HG03439 (cell line): ENCODE data around the gene GNE.
A peak's percentile ranks its signal among the peaks of the same experiment; 100 is the strongest.
"Not testable (repeated sequence)": the region's sequence is repeated elsewhere in the genome, so short reads cannot be mapped to it uniquely, and the experiment has no call there.

Experiments used
- ATAC-seq: cut with Tn5 transposase; IDR thresholded peaks from one replicate; pipeline ENCODE4 v1.9.1; 2021; ENCODE audit warnings: mild to moderate bottlenecking, moderate library complexity; ENCODE audit not compliant: unreplicated experiment

GNE gene

GRCh38 chr9:36211510-36211909, 46.7 kb downstream of the GNE start:
- no peak for ATAC-seq

- ATAC-seq, result no peak
Observed at GRCh38 chr9:36210722-36211121, 47.5 kb downstream of the GNE start.

- no peak for ATAC-seq
Observed at GRCh38 chr9:36208521-36209253, 49.6 kb downstream of the GNE start.

- ATAC-seq, result no peak
Observed at GRCh38 chr9:36207546-36208012, 50.7 kb downstream of the GNE start.

GRCh38 chr9:36207016-36207415, 51.2 kb downstream of the GNE start:
- no peak for ATAC-seq

- no peak for ATAC-seq
Observed at GRCh38 chr9:36204906-36205547, 53.2 kb downstream of the GNE start.

GRCh38 chr9:36194326-36195000, 63.8 kb downstream of the GNE start:
- ATAC-seq, result no peak

GRCh38 chr9:36193023-36193422, 65.2 kb downstream of the GNE start:
- ATAC-seq, result no peak

- ATAC-seq, result no peak
Observed at GRCh38 chr9:36192196-36192595, 66.1 kb downstream of the GNE start.

GRCh38 chr9:36191686-36192085, 66.6 kb downstream of the GNE start:
- no peak for ATAC-seq

GRCh38 chr9:36191290-36191645, 67.0 kb downstream of the GNE start:
- peak; percentile 11 for ATAC-seq

- ATAC-seq, result peak; percentile 97
Observed at GRCh38 chr9:36190388-36191289, 67.6 kb downstream of the GNE start, which contains the start of gene CLTA. CLTA (plus strand) TSS chr9:36190921; CDS start chr9:36191057, 136 bp downstream.

- ATAC-seq, result no peak
Observed at GRCh38 chr9:36189976-36190375, 68.3 kb downstream of the GNE start.

- no peak for ATAC-seq
Observed at GRCh38 chr9:36188212-36188611, 70.0 kb downstream of the GNE start.

- ATAC-seq, result no peak
Observed at GRCh38 chr9:36187414-36187813, 70.8 kb downstream of the GNE start.

GRCh38 chr9:36180243-36180642, 78.0 kb downstream of the GNE start:
- ATAC-seq, result not testable (repeated sequence)

GRCh38 chr9:36177571-36177970, 80.7 kb downstream of the GNE start:
- no peak for ATAC-seq

GRCh38 chr9:36176496-36176895, 81.8 kb downstream of the GNE start:
- not testable (repeated sequence) for ATAC-seq

- ATAC-seq, result not testable (repeated sequence)
Observed at GRCh38 chr9:36175209-36175608, 83.0 kb downstream of the GNE start.

- ATAC-seq, result no peak
Observed at GRCh38 chr9:36174731-36175130, 83.5 kb downstream of the GNE start.

- ATAC-seq, result no peak
Observed at GRCh38 chr9:36174271-36174670, 84.0 kb downstream of the GNE start.
